Neuronal stem cell (in vitro differentiated cells): ENCODE measurements around the gene GDE1.

ENCODE experiments used
- DNase-seq: peaks from one replicate; pipeline ENCODE4 v3.0.0-alpha.2; 2013; ENCODE audit warnings: low spot score
- H2AFZ ChIP-seq: one replicate; pipeline ENCODE4 v1.6.1; 2013; ENCODE audit warnings: mild to moderate bottlenecking, low read length, inconsistent platforms
- H2AK5ac ChIP-seq: 2 replicates; pipeline ENCODE4 v1.6.1; 2013; ENCODE audit warnings: low read depth, mild to moderate bottlenecking, inconsistent platforms, low read length, moderate library complexity, mixed read lengths
- H2BK120ac ChIP-seq: 2 replicates; pipeline ENCODE4 v1.6.1; 2013; ENCODE audit warnings: low read depth, mild to moderate bottlenecking, inconsistent platforms, low read length, moderate library complexity, mixed read lengths
- H2BK12ac ChIP-seq: one replicate; pipeline ENCODE4 v1.6.1; 2013; ENCODE audit warnings: low read length, inconsistent platforms
- H2BK15ac ChIP-seq: 2 replicates; pipeline ENCODE4 v1.6.1; 2013; ENCODE audit warnings: mild to moderate bottlenecking, low read length, inconsistent platforms, mixed read lengths
- H2BK5ac ChIP-seq: one replicate; pipeline ENCODE4 v1.6.1; 2013; ENCODE audit warnings: inconsistent platforms, mild to moderate bottlenecking, low read length, moderate library complexity
- H3K14ac ChIP-seq: one replicate; pipeline ENCODE4 v1.6.1; 2013; ENCODE audit warnings: low read length, inconsistent platforms
- H3K18ac ChIP-seq: 2 replicates; pipeline ENCODE4 v1.6.1; 2013; ENCODE audit warnings: low read length, inconsistent platforms
- H3K23ac ChIP-seq: 2 replicates; pipeline ENCODE4 v1.6.1; 2013; ENCODE audit warnings: low read depth, mild to moderate bottlenecking, mixed read lengths, low read length, inconsistent platforms; ENCODE audit not compliant: poor library complexity
- H3K27ac ChIP-seq: replicated peaks from 3 replicates; pipeline ENCODE4 v1.5.1; 2013; ENCODE audit warnings: low read length, inconsistent platforms
- H3K27me3 ChIP-seq, 3 experiments: 2 replicates each; pipeline ENCODE4 v1.6.1; 2013; ENCODE audit warnings: low read length in 3 of 3, mild to moderate bottlenecking in 2 of 3, inconsistent platforms in 1 of 3, low read depth in 1 of 3, mixed read lengths in 1 of 3, moderate library complexity in 1 of 3; ENCODE audit not compliant: control insufficient read depth in 3 of 3, insufficient read depth in 3 of 3
- H3K36me3 ChIP-seq, 2 donors: replicated peaks in 1 of 2; 2 replicates each; pipeline ENCODE4 v1.6.1; 2013; ENCODE audit warnings: low read length in 2 of 2; ENCODE audit not compliant: control insufficient read depth in 2 of 2, insufficient read depth in 2 of 2
- H3K4ac ChIP-seq: 2 replicates; pipeline ENCODE4 v1.6.1; 2013; ENCODE audit warnings: inconsistent platforms, mild to moderate bottlenecking, low read length, moderate library complexity
- H3K4me1 ChIP-seq, 2 donors: 1 replicate in 1 of 2; 2 replicates in 1 of 2; pipeline ENCODE4 v1.6.1; 2013; ENCODE audit warnings: low read length in 2 of 2, low read depth in 1 of 2; ENCODE audit not compliant: control insufficient read depth in 2 of 2, insufficient read depth in 1 of 2
- H3K4me2 ChIP-seq: one replicate; pipeline ENCODE4 v1.6.1; 2013; ENCODE audit warnings: mild to moderate bottlenecking, low read length, inconsistent platforms; ENCODE audit not compliant: insufficient read depth, poor library complexity, severe bottlenecking
- H3K4me3 ChIP-seq, 2 donors: 2 replicates each; pipeline ENCODE4 v1.5.1; 2013; ENCODE audit warnings: low read length in 2 of 2, mild to moderate bottlenecking in 2 of 2, inconsistent platforms in 1 of 2, moderate library complexity in 1 of 2
- H3K79me1 ChIP-seq: one replicate; pipeline ENCODE4 v1.6.1; 2013; ENCODE audit warnings: low read depth, mild to moderate bottlenecking, inconsistent platforms, low read length, moderate library complexity
- H3K9ac ChIP-seq: one replicate; pipeline ENCODE4 v1.6.1; 2013; ENCODE audit warnings: mild to moderate bottlenecking, low read depth, low read length, inconsistent platforms; ENCODE audit not compliant: poor library complexity
- H3K9me3 ChIP-seq, 2 donors: replicated peaks in 1 of 2; 2 replicates each; pipeline versions ENCODE3 to v1.6.1; 2013; ENCODE audit warnings: low read length in 2 of 2, mild to moderate bottlenecking in 2 of 2, inconsistent platforms in 1 of 2, low read depth in 1 of 2, mixed read lengths in 1 of 2, moderate library complexity in 1 of 2; ENCODE audit not compliant: control insufficient read depth in 2 of 2, insufficient read depth in 1 of 2
- H4K8ac ChIP-seq: one replicate; pipeline ENCODE4 v1.6.1; 2013; ENCODE audit warnings: low read depth, mild to moderate bottlenecking, inconsistent platforms, low read length, moderate library complexity
- H4K91ac ChIP-seq: one replicate; pipeline ENCODE4 v1.6.1; 2013; ENCODE audit warnings: low read length, low read depth, mild to moderate bottlenecking, inconsistent platforms; ENCODE audit not compliant: poor library complexity
- WGBS, 2 donors: extraction: QIAGEN DNeasy Blood & Tissue Kit; methylation state at CpG; one replicate each; pipeline ENCODE4 v1.1.7; 2013; ENCODE audit warnings: missing lambda C conversion rate in 2 of 2, mixed read lengths in 1 of 2; ENCODE audit not compliant: insufficient read length in 2 of 2, insufficient replicate concordance in 1 of 2; ENCODE audit errors: extremely low coverage in 2 of 2; 5-methylcytosine and 5-hydroxymethylcytosine counted together

GDE1 gene

GRCh38 chr16:19560078-19560477 lies 38.2 kb upstream of the GDE1 start:
- Histone ChIP-seq H3K79me1 (no peaks in the 10 kb centered on the region), H3K9ac (no peak overlapping the region), H4K91ac (no peak overlapping the region), H3K4me1 (peaks cover 0 to 3% of the 10 kb centered on the region in 2 donors), H3K36me3 (peaks cover under 1 to 12% of the 10 kb centered on the region in 2 donors), H2BK5ac (no peak overlapping the region), H2BK15ac (no peak overlapping the region), H3K9me3 (peaks cover 3 to 4% of the 10 kb centered on the region in 2 donors), H3K27ac (no peak overlapping the region), H3K23ac (no peak overlapping the region), H3K4me3 (no peak overlapping the region), H2BK120ac (no peak overlapping the region), H3K18ac (no peak overlapping the region), H2AK5ac (no peak overlapping the region), H4K8ac (no peak overlapping the region), H3K4ac (no peak overlapping the region), H3K27me3 (no peaks in the 10 kb centered on the region), H2AFZ (no peak overlapping the region), H2BK12ac (no peak overlapping the region), H3K14ac (no peak overlapping the region), H3K4me2 (no peak overlapping the region)
- DNase-seq = no peak
- WGBS, 2 donors = no CpG with 5 or more reads among the region's 4 CpGs

GRCh38 chr16:19559242-19559910 lies 37.5 kb upstream of the GDE1 start:
- Histone ChIP-seq H3K23ac (no peak overlapping the region), H2AFZ (no peak overlapping the region), H3K4me3 (no peak overlapping the region), H3K4me1 (peaks cover 0 to 3% of the 10 kb centered on the region in 2 donors), H3K4me2 (no peak overlapping the region), H3K14ac (no peak overlapping the region), H2AK5ac (no peak overlapping the region), H3K18ac (no peak overlapping the region), H2BK15ac (no peak overlapping the region), H3K27me3 (no peaks in the 10 kb centered on the region), H3K4ac (no peak overlapping the region), H3K9me3 (peaks cover 3 to 4% of the 10 kb centered on the region in 2 donors), H2BK12ac (no peak overlapping the region), H3K79me1 (no peaks in the 10 kb centered on the region), H2BK5ac (no peak overlapping the region), H4K8ac (no peak overlapping the region), H3K9ac (no peak overlapping the region), H3K36me3 (peaks cover 0 to 5% of the 10 kb centered on the region in 2 donors), H3K27ac (no peak overlapping the region), H2BK120ac (no peak overlapping the region), H4K91ac (no peak overlapping the region)
- peak; percentile 59 for DNase-seq
- no CpG with 5 or more reads among the region's 10 CpGs for WGBS, 2 donors

DNA sequence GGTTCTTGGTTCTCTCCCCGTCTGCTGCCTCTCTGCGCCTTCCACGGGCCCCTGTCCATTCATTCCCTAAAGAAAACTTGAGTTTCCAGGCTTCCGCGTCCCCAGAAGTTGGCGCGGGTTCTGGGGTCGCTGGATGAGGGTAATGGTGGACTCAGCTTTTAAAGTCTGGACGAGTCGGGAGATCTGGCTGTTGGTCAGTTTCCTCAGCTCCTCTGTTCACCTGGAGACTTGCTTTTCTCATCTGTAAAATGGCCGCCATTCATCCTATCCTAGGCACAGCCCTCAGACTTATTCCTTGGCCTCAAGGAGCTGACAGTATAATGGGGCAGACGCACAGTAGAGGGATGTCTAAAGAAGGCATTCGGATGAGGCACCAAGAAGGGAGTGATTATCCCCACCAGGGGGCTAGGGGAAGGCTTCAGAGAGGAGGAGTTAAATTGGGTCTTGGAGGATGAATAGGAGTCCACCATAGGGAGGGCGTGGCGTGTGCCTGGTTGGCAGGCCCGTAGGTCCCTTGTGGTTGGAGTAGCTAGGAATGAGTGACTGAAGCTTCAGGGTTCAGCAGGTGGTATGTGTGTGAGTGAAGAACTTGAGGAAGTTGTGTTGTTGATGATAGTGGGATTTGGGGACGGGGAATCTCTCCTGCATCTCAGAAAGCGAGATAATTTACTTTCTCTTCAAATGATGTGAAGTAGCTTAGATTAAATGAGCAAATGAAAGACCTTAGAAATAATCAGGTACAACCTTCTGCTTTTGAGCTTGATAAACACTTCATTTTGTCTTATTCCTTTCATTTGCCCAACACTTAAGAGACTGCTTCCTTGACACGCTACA lies 34.3 kb upstream of the GDE1 start:
- Histone ChIP-seq H3K27me3 (no peaks in the 10 kb centered on the region), H2BK12ac (no peak overlapping the region), H3K9me3 (no peaks in the 10 kb centered on the region), H2AFZ (peak overlapping the region; percentile 93), H3K4me1 (peaks cover 0 to 3% of the 10 kb centered on the region in 2 donors), H3K79me1 (no peaks in the 10 kb centered on the region), H3K18ac (peak overlapping the region; percentile 92), H3K23ac (no peak overlapping the region), H3K27ac (peak overlapping the region; percentile 69), H3K36me3 (peaks cover under 1 to 27% of the 10 kb centered on the region in 2 donors), H3K14ac (peak overlapping the region; percentile 26), H2BK15ac (no peak overlapping the region), H4K8ac (peak overlapping the region; percentile 45), H3K9ac (peak overlapping the region; percentile 89), H2BK120ac (no peak overlapping the region), H2BK5ac (peak overlapping the region; percentile 45), H3K4me2 (peak overlapping the region; percentile 59), H3K4me3 (peak overlapping the region; percentile 74 to 86), H3K4ac (no peak overlapping the region), H2AK5ac (no peak overlapping the region), H4K91ac (no peak overlapping the region)
- no CpG with 5 or more reads among the region's 19 CpGs for WGBS, 2 donors
- DNase-seq = peak; percentile 42
